Parathyroid adenoma (tissue), 2 donors: ENCODE measurements around the gene KRTAP9-4.
"Not testable (repeated sequence)": the region's sequence is repeated elsewhere in the genome, so short reads cannot be mapped to it uniquely, and the experiment has no call there.

Experiments used
- H2AFZ ChIP-seq: fragments of 300-600 bp; sonication (generic); one replicate; pipeline ENCODE4 v1.7.0; 2017; ENCODE audit warnings: antibody characterized with exemption, mild to moderate bottlenecking
- H3K27ac ChIP-seq: fragments of 300-600 bp; sonication (generic); one replicate; pipeline ENCODE4 v1.7.0; 2017
- H3K27me3 ChIP-seq: fragments of 300-600 bp; sonication (generic); one replicate; pipeline ENCODE4 v1.7.0; 2017; ENCODE audit warnings: low read length; ENCODE audit not compliant: control insufficient read depth, insufficient read depth
- H3K36me3 ChIP-seq: fragments of 300-600 bp; sonication (generic); one replicate; pipeline ENCODE4 v1.7.0; 2017; ENCODE audit warnings: low read length; ENCODE audit not compliant: control insufficient read depth, insufficient read depth
- H3K4me1 ChIP-seq: fragments of 300-600 bp; sonication (generic); one replicate; pipeline ENCODE4 v1.7.0; 2017; ENCODE audit warnings: control low read depth
- H3K4me2 ChIP-seq: fragments of 300-600 bp; sonication (generic); one replicate; pipeline ENCODE4 v1.7.0; 2017; ENCODE audit warnings: low read length
- H3K4me3 ChIP-seq: fragments of 300-600 bp; sonication (generic); one replicate; pipeline ENCODE4 v1.7.0; 2017; ENCODE audit warnings: low read depth, low read length
- H3K79me2 ChIP-seq: fragments of 300-600 bp; sonication (generic); one replicate; pipeline ENCODE4 v1.7.0; 2017; ENCODE audit warnings: control low read depth
- H3K9ac ChIP-seq: fragments of 300-600 bp; sonication (generic); one replicate; pipeline ENCODE4 v1.7.0; 2017; ENCODE audit warnings: mild to moderate bottlenecking
- H3K9me3 ChIP-seq: fragments of 300-600 bp; sonication (generic); one replicate; pipeline ENCODE4 v1.7.0; 2017; ENCODE audit warnings: low read length; ENCODE audit not compliant: control insufficient read depth
- CTCF ChIP-seq: fragments of 300-600 bp; sonication (generic); IDR thresholded peaks from one replicate; pipeline ENCODE4 v1.7.0; 2017; ENCODE audit warnings: antibody characterized with exemption, mild to moderate bottlenecking
- donor health status: primary hyperparathyroidism.

The KRTAP9-4 gene

GRCh38 chr17:41263212-41263611 is 13.7 kb downstream of the KRTAP9-4 start:
- H3K4me1 ChIP-seq = no peaks in the 10 kb centered on the region
- no peak overlapping the region for H3K27ac ChIP-seq
- H3K36me3 ChIP-seq = no peaks in the 10 kb centered on the region
- H3K79me2 ChIP-seq = no peaks in the 10 kb centered on the region
- no peak overlapping the region for H3K9ac ChIP-seq
- no peak overlapping the region for H3K4me3 ChIP-seq
- no peak for TF ChIP-seq CTCF
- H3K9me3 ChIP-seq = no peaks in the 10 kb centered on the region
- H3K4me2 ChIP-seq = no peak overlapping the region
- H2AFZ ChIP-seq = no peak overlapping the region
- no peaks in the 10 kb centered on the region for H3K27me3 ChIP-seq

- Histone ChIP-seq H3K4me1 (no peaks in the 10 kb centered on the region), H3K27ac (no peak overlapping the region), H2AFZ (no peak overlapping the region), H3K36me3 (no peaks in the 10 kb centered on the region), H3K79me2 (no peaks in the 10 kb centered on the region), H3K9me3 (no peaks in the 10 kb centered on the region), H3K9ac (no peak overlapping the region), H3K27me3 (no peaks in the 10 kb centered on the region), H3K4me2 (no peak overlapping the region), H3K4me3 (no peak overlapping the region)
- no peak for TF ChIP-seq CTCF
Observed at GRCh38 chr17:41264599-41264998, 15.1 kb downstream of the KRTAP9-4 start.

- Histone ChIP-seq H3K9me3 (no peaks in the 10 kb centered on the region), H3K36me3 (no peaks in the 10 kb centered on the region), H3K9ac (no peak within 1 kb of the TSS), H2AFZ (no peak within 1 kb of the TSS), H3K27me3 (no peaks in the 10 kb centered on the region), H3K27ac (no peak within 1 kb of the TSS), H3K4me2 (no peak within 1 kb of the TSS), H3K79me2 (no peaks in the 10 kb centered on the region), H3K4me3 (no peak within 1 kb of the TSS), H3K4me1 (no peaks in the 10 kb centered on the region)
- TF ChIP-seq CTCF = no peak
Observed at GRCh38 chr17:41265078-41265477, 15.6 kb downstream of the KRTAP9-4 start, which contains the start of gene KRTAP9-6. Gene KRTAP9-6 (plus strand): TSS chr17:41265378. CDS start chr17:41265378, 0 bp downstream.

DNA sequence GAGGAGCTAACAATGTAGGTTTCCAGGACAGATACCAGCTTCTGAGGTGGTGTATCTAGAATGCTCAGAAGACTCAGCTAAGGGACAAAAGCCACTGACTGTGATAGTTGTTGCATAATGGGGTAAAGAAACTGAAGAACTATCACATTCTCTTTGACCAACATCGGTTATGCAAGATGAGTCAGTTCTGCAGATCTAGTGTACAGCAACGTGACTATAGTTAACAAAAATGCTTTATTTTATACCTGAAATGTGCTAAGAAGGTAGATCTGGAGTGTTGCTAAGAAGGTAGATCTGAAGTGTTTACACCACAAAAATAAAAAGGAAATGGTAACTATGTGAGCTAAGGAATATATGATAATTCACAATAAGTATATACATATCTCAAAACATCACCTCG is 18.2 kb downstream of the KRTAP9-4 start:
- no peak overlapping the region for H3K9ac ChIP-seq
- no peak overlapping the region for H3K27ac ChIP-seq
- TF ChIP-seq CTCF = no peak
- no peaks in the 10 kb centered on the region for H3K79me2 ChIP-seq
- H3K4me2 ChIP-seq = no peak overlapping the region
- H3K4me1 ChIP-seq = no peaks in the 10 kb centered on the region
- no peaks in the 10 kb centered on the region for H3K36me3 ChIP-seq
- H3K9me3 ChIP-seq = no peaks in the 10 kb centered on the region
- H3K27me3 ChIP-seq = no peaks in the 10 kb centered on the region
- H2AFZ ChIP-seq = no peak overlapping the region
- H3K4me3 ChIP-seq = no peak overlapping the region

- not testable (repeated sequence) for H2AFZ ChIP-seq, H3K4me1 ChIP-seq, H3K9me3 ChIP-seq, H3K9ac ChIP-seq, H3K4me3 ChIP-seq, H3K79me2 ChIP-seq, H3K27me3 ChIP-seq, H3K27ac ChIP-seq, H3K4me2 ChIP-seq, H3K36me3 ChIP-seq
Observed at GRCh38 chr17:41271323-41271722, 21.8 kb downstream of the KRTAP9-4 start.
